ENCODE results near the gene SEMA4C.

DNA sequence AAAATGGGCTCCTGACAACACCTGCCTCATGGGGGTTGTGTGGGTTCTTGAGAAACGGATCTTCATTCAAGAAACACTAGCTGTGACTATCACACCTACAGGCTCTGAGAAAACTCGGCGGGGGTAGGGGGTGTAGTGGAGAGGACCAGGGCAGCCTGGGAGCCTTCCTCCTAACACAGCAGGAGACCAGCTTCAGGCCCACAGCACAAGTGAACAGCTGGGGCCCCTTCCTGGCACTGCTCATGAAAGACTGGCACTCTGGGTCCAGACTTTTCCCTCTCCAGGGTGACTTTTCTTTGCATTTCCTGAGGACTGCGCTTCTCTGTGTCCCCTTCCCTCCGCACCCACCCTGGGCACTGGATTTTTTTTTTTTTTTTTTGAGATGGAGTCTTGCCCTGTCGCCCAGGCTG, 7.2 kb upstream of the SEMA4C start:
- TF ChIP-seq RCOR1 (IDR thresholded peaks at IDR 0.05; ENCODE audit: insufficient replicate concordance, low read length) (no peak), CTCF (conservative IDR thresholded peaks at IDR 0.05; ENCODE audit: low read depth, low read length) (no peak), POLR2A (IDR thresholded peaks at IDR 0.05; ENCODE audit: low read depth, low read length) (no peak), USF2 (IDR thresholded peaks at IDR 0.05; ENCODE audit: low read depth, low read length) (no peak), RAD21 (IDR thresholded peaks at IDR 0.05; ENCODE audit: low read length) (no peak), BHLHE40 (IDR thresholded peaks at IDR 0.05; ENCODE audit: low read depth, low read length) (no peak), SMC3 (IDR thresholded peaks at IDR 0.05; ENCODE audit: low read depth, low read length) (no peak), RFX5 (IDR thresholded peaks at IDR 0.05; ENCODE audit: low read depth, low read length) (no peak), NFE2L2 (IDR thresholded peaks at IDR 0.05; ENCODE audit: low read depth, low read length) (no peak), MAFK (IDR thresholded peaks at IDR 0.05; ENCODE audit: low read depth, low read length) (no peak)
- TF ChIP-seq, protein P1, sequence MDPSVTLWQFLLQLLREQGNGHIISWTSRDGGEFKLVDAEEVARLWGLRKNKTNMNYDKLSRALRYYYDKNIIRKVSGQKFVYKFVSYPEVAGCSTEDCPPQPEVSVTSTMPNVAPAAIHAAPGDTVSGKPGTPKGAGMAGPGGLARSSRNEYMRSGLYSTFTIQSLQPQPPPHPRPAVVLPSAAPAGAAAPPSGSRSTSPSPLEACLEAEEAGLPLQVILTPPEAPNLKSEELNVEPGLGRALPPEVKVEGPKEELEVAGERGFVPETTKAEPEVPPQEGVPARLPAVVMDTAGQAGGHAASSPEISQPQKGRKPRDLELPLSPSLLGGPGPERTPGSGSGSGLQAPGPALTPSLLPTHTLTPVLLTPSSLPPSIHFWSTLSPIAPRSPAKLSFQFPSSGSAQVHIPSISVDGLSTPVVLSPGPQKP (IDR thresholded peaks at IDR 0.05; ENCODE audit: borderline replicate concordance, low read depth, low read length) = no peak
